Mucosa of descending colon (tissue), 3 donors: ENCODE results near the gene CBLB. TPM values are rescaled to one million over a fixed set of nuclear protein-coding genes. Genes with fewer than 3 reads are reported as not detected.

Experiments
- ATAC-seq: fragments of 200-7000 bp; cut with Tn5 transposase; one replicate; pipeline ENCODE4 v1.9.1; 2020; ENCODE audit warnings: mild to moderate bottlenecking, moderate library complexity
- DNase-seq, 3 donors: peaks; one replicate each; pipeline ENCODE4 v3.0.0-alpha.2; 2020
- H3K36me3 ChIP-seq: fragments of 200-600 bp; one replicate; pipeline ENCODE4 v1.8.0; 2021; ENCODE audit warnings: low read depth, mild to moderate bottlenecking
- H3K4me1 ChIP-seq: fragments of 200-600 bp; one replicate; pipeline ENCODE4 v1.8.0; 2021; ENCODE audit warnings: low read depth, mild to moderate bottlenecking
- H3K4me3 ChIP-seq: fragments of 200-600 bp; one replicate; pipeline ENCODE4 v1.8.0; 2021; ENCODE audit warnings: mild to moderate bottlenecking
- H3K9me3 ChIP-seq: fragments of 200-600 bp; one replicate; pipeline ENCODE4 v1.8.0; 2021; ENCODE audit warnings: mild to moderate bottlenecking
- intact Hi-C, 2 donors: fragments of 100-400 bp; cut with DNase I in 1 of 2; cut with micrococcal nuclease in 1 of 2; formaldehyde crosslinking; loops; one replicate each; pipeline versions ENCODE4 v1.11.0 to v1.11.1; 2022; cut with DNase I, micrococcal nuclease
- total RNA-seq, 3 donors: library from RNA; stranded (reverse); fragmentation: NEBNext Ultra II Directional in 2 of 3; extraction: Animal tissue kit (Norgen Biotek cat#: 25700) in 2 of 3; gene quantifications; one replicate each; pipeline versions ENCODE4 v1.2.1 to v1.2.4, GENCODE V29; 2021 to 2023
- TF ChIP-seq, protein P1 (sequence below): fragments of 200-600 bp; IDR thresholded peaks from one replicate; pipeline ENCODE4 v1.8.0; 2022; ENCODE audit warnings: antibody characterized with exemption, mild to moderate bottlenecking
- donor health status: DM: no; HTN: no; CAD: no; lungs with moderate emphysema.
- donor health status: DM: no; HTN: no; CAD: no.
- donor health status: DM: no; HTN: yes; CAD: no.

The CBLB gene
- total RNA-seq, 3 donors from 2014 or later: 41.7 to 52.2 (median 51.0) TPM

DNA sequence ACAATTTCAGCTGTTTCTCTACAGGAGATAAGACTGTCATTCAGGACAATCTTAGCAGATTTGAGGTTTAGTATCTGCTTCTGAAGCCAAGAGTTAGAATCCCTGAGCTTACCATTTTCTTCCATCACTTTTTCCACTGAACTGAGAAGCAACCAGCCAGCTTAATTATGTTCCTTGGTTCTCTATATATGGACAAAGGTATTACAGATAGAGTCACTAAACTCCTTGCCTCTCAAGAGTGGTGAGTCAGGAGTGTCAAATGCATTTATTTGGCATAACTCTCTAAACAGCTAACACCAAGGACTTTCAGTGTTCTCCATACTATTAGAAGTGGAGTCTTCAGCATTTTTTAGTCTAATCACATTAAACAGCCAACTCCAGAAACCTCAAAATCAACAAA lies 262.8 kb downstream of the CBLB start:
- TF ChIP-seq, protein P1, sequence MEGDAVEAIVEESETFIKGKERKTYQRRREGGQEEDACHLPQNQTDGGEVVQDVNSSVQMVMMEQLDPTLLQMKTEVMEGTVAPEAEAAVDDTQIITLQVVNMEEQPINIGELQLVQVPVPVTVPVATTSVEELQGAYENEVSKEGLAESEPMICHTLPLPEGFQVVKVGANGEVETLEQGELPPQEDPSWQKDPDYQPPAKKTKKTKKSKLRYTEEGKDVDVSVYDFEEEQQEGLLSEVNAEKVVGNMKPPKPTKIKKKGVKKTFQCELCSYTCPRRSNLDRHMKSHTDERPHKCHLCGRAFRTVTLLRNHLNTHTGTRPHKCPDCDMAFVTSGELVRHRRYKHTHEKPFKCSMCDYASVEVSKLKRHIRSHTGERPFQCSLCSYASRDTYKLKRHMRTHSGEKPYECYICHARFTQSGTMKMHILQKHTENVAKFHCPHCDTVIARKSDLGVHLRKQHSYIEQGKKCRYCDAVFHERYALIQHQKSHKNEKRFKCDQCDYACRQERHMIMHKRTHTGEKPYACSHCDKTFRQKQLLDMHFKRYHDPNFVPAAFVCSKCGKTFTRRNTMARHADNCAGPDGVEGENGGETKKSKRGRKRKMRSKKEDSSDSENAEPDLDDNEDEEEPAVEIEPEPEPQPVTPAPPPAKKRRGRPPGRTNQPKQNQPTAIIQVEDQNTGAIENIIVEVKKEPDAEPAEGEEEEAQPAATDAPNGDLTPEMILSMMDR: no peak
- ATAC-seq (no peak), DNase-seq (no peak)
- H3K4me1 ChIP-seq: no peaks in the 10 kb centered on the region
- intact Hi-C loops: no loop called here
- no peaks in the 10 kb centered on the region for H3K9me3 ChIP-seq
- no peaks in the 10 kb centered on the region for H3K36me3 ChIP-seq
- no peak overlapping the region for H3K4me3 ChIP-seq
